HepG2 (cell line): Measurements from ENCODE around the gene RMDN2. TPM values are rescaled to one million over a fixed set of nuclear protein-coding genes. Genes with fewer than 3 reads are reported as not detected.

Experiments
- ASH2L ChIP-seq: fragments of 300-600, 200-600 bp; sonication (generic); IDR thresholded peaks from 2 replicates; pipeline ENCODE4 v1.7.0; 2017; ENCODE audit warnings: low read depth, mild to moderate bottlenecking, moderate library complexity, mixed read lengths, low read length; ENCODE audit not compliant: insufficient read length
- CBX1 ChIP-seq: IDR thresholded peaks from one replicate; pipeline ENCODE4 v1.6.1; 2016; ENCODE audit warnings: antibody characterized with exemption, low read depth
- FOXK1 ChIP-seq: sonication (generic); formaldehyde crosslinking; IDR thresholded peaks from 2 replicates; pipeline ENCODE4 v1.4.0; 2020; ENCODE audit warnings: low read depth, missing genetic modification reagents, borderline replicate concordance
- GABPB1 ChIP-seq: IDR thresholded peaks from 2 replicates; pipeline ENCODE4 v1.6.1; 2016; ENCODE audit warnings: mild to moderate bottlenecking, missing genetic modification reagents, moderate library complexity, missing compliant biosample characterization
- KMT2A ChIP-seq: sonication (generic); formaldehyde crosslinking; IDR thresholded peaks from 2 replicates; pipeline ENCODE4 v1.4.0; 2020; ENCODE audit warnings: missing genetic modification reagents
- MYNN ChIP-seq: sonication (generic); formaldehyde crosslinking; IDR thresholded peaks from 2 replicates; pipeline ENCODE4 v1.4.0; 2020; ENCODE audit warnings: mild to moderate bottlenecking, low read depth, missing genetic modification reagents
- POLR2G ChIP-seq: fragments of 200-400 bp; formaldehyde crosslinking; IDR thresholded peaks from 2 replicates; pipeline ENCODE4 v1.6.1; 2018; ENCODE audit warnings: mild to moderate bottlenecking, low read depth, low read length, moderate library complexity
- RARA ChIP-seq: IDR thresholded peaks from 2 replicates; pipeline ENCODE4 v1.6.1; 2016; ENCODE audit warnings: missing genetic modification reagents, missing compliant biosample characterization
- RCOR2 ChIP-seq: IDR thresholded peaks from 2 replicates; pipeline ENCODE4 v1.6.1; 2016; ENCODE audit warnings: missing biosample characterization, missing genetic modification reagents
- SMAD1 ChIP-seq: sonication (generic); formaldehyde crosslinking; IDR thresholded peaks from 2 replicates; pipeline ENCODE4 v1.4.0; 2020; ENCODE audit warnings: missing genetic modification reagents, low read depth, mild to moderate bottlenecking, borderline replicate concordance
- XBP1 ChIP-seq: sonication (generic); formaldehyde crosslinking; IDR thresholded peaks from 2 replicates; pipeline ENCODE4 v1.5.0; 2020; ENCODE audit warnings: missing genetic modification reagents
- ZIK1 ChIP-seq: sonication (generic); formaldehyde crosslinking; IDR thresholded peaks from 2 replicates; pipeline ENCODE4 v1.5.0; 2020; ENCODE audit warnings: mild to moderate bottlenecking, low read depth, missing genetic modification reagents, borderline replicate concordance
- ZNF33A ChIP-seq: sonication (generic); formaldehyde crosslinking; IDR thresholded peaks from 2 replicates; pipeline ENCODE4 v1.5.1; 2020; ENCODE audit warnings: missing genetic modification reagents, mild to moderate bottlenecking, moderate library complexity, borderline replicate concordance
- ZNF441 ChIP-seq: sonication (generic); formaldehyde crosslinking; IDR thresholded peaks from 2 replicates; pipeline ENCODE4 v1.7.0; 2021; ENCODE audit warnings: missing genetic modification reagents, borderline replicate concordance
- ZNF782 ChIP-seq: sonication (generic); formaldehyde crosslinking; IDR thresholded peaks from 2 replicates; pipeline ENCODE4 v1.4.0; 2020; ENCODE audit warnings: missing genetic modification reagents, mild to moderate bottlenecking, borderline replicate concordance
- ZNF891 ChIP-seq: sonication (generic); formaldehyde crosslinking; IDR thresholded peaks from 2 replicates; pipeline ENCODE4 v1.5.0; 2020; ENCODE audit warnings: mild to moderate bottlenecking, missing genetic modification reagents
- ZSCAN20 ChIP-seq: sonication (generic); formaldehyde crosslinking; IDR thresholded peaks from 2 replicates; pipeline ENCODE4 v1.4.0; 2020; ENCODE audit warnings: missing genetic modification reagents, mild to moderate bottlenecking, borderline replicate concordance
- polyA plus RNA-seq, 8 experiments: library from polyadenylated mRNA; depleted of rRNA in 3 of 8; stranded (reverse) in 7 of 8; unstranded in 1 of 8; fragments of >200 nt; fragmentation: Illumina TruSeq in 4 of 8; extraction: Trizol in 4 of 8; gene quantifications; 2 replicates each; pipeline versions ENCODE4 v1.2.1 to v1.2.3, GENCODE V29; 2011 to 2016; ENCODE audit warnings: low read depth in 4 of 8, missing spikeins in 1 of 8, mixed read lengths in 1 of 8; ENCODE audit not compliant: insufficient read depth in 1 of 8
- total RNA-seq, 5 experiments: library from RNA; depleted of rRNA; stranded (reverse); fragments of >200 nt; fragmentation: Illumina TruSeq; extraction: Trizol; gene quantifications; 2 replicates each; pipeline ENCODE4 v1.2.3, GENCODE V29; 2016; ENCODE audit warnings: low read depth in 1 of 5
- TF ChIP-seq, protein P1 (sequence below): IDR thresholded peaks from 2 replicates; pipeline ENCODE4 v1.6.1; 2018; ENCODE audit warnings: missing genetic modification reagents, mild to moderate bottlenecking, missing compliant biosample characterization
- TF ChIP-seq, protein P2 (sequence below): sonication (generic); formaldehyde crosslinking; IDR thresholded peaks from 2 replicates; pipeline ENCODE4 v1.4.0; 2020; ENCODE audit warnings: missing genetic modification reagents
- TF ChIP-seq, protein P3 (sequence below): sonication (generic); formaldehyde crosslinking; IDR thresholded peaks from 2 replicates; pipeline ENCODE4 v1.9.0; 2021; ENCODE audit warnings: mild to moderate bottlenecking, missing genetic modification reagents
- TF ChIP-seq, protein P4 (sequence below): sonication (generic); formaldehyde crosslinking; conservative IDR thresholded peaks from 2 replicates; pipeline ENCODE4 v1.8.1; 2023; ENCODE audit warnings: missing genetic modification reagents

RMDN2 gene
- total and polyA plus RNA-seq, 2 of the 13 experiments (the other 11 are each of a cell fraction or from before 2014, with no cell fraction given), result 2.3 to 8.9 TPM

DNA sequence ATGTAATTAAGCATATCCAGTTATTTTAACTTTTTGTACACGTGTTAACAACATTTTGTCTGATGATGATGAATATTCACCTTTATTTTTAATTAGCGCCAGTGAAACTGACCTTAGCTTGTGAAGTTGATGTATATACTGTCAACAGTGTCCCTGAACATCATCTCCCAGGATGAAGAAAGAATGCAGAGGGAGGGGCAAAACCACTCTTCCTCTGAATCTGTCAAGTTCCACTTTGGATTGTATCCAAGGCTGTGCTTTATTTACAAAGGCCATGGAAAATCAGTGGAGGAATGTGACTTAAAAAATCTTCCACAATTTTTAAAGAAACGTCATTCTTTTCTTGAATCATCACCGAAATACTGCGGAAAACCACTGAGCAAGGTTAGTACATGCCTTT lies 4.5 kb upstream of the RMDN2 start (continued):
- no peak for TF ChIP-seq SMAD1
- TF ChIP-seq ZSCAN20 (CRISPR knock-in tag), result no peak
- TF ChIP-seq, protein P1, sequence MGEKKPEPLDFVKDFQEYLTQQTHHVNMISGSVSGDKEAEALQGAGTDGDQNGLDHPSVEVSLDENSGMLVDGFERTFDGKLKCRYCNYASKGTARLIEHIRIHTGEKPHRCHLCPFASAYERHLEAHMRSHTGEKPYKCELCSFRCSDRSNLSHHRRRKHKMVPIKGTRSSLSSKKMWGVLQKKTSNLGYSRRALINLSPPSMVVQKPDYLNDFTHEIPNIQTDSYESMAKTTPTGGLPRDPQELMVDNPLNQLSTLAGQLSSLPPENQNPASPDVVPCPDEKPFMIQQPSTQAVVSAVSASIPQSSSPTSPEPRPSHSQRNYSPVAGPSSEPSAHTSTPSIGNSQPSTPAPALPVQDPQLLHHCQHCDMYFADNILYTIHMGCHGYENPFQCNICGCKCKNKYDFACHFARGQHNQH (CRISPR knock-in tag), result 0 out of 2 replicates have a peak, but pooled peaks have one; percentile 43
- TF ChIP-seq FOXK1 (CRISPR knock-in tag), result peak; percentile 76; the same call in 1 of the 2 replicates
- TF ChIP-seq GABPB1 (CRISPR knock-in tag), result no peak
- TF ChIP-seq, protein P2, sequence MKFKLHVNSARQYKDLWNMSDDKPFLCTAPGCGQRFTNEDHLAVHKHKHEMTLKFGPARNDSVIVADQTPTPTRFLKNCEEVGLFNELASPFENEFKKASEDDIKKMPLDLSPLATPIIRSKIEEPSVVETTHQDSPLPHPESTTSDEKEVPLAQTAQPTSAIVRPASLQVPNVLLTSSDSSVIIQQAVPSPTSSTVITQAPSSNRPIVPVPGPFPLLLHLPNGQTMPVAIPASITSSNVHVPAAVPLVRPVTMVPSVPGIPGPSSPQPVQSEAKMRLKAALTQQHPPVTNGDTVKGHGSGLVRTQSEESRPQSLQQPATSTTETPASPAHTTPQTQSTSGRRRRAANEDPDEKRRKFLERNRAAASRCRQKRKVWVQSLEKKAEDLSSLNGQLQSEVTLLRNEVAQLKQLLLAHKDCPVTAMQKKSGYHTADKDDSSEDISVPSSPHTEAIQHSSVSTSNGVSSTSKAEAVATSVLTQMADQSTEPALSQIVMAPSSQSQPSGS, result peak; percentile 50; the same call in 1 of the 2 replicates
- 0 out of 2 replicates have a peak, but pooled peaks have one; percentile 18 for TF ChIP-seq RARA (CRISPR knock-in tag)
- TF ChIP-seq ZNF441 (CRISPR knock-in tag), result no peak
- no peak for TF ChIP-seq MYNN (CRISPR knock-in tag)
- TF ChIP-seq POLR2G, result no peak
- TF ChIP-seq, protein P3, sequence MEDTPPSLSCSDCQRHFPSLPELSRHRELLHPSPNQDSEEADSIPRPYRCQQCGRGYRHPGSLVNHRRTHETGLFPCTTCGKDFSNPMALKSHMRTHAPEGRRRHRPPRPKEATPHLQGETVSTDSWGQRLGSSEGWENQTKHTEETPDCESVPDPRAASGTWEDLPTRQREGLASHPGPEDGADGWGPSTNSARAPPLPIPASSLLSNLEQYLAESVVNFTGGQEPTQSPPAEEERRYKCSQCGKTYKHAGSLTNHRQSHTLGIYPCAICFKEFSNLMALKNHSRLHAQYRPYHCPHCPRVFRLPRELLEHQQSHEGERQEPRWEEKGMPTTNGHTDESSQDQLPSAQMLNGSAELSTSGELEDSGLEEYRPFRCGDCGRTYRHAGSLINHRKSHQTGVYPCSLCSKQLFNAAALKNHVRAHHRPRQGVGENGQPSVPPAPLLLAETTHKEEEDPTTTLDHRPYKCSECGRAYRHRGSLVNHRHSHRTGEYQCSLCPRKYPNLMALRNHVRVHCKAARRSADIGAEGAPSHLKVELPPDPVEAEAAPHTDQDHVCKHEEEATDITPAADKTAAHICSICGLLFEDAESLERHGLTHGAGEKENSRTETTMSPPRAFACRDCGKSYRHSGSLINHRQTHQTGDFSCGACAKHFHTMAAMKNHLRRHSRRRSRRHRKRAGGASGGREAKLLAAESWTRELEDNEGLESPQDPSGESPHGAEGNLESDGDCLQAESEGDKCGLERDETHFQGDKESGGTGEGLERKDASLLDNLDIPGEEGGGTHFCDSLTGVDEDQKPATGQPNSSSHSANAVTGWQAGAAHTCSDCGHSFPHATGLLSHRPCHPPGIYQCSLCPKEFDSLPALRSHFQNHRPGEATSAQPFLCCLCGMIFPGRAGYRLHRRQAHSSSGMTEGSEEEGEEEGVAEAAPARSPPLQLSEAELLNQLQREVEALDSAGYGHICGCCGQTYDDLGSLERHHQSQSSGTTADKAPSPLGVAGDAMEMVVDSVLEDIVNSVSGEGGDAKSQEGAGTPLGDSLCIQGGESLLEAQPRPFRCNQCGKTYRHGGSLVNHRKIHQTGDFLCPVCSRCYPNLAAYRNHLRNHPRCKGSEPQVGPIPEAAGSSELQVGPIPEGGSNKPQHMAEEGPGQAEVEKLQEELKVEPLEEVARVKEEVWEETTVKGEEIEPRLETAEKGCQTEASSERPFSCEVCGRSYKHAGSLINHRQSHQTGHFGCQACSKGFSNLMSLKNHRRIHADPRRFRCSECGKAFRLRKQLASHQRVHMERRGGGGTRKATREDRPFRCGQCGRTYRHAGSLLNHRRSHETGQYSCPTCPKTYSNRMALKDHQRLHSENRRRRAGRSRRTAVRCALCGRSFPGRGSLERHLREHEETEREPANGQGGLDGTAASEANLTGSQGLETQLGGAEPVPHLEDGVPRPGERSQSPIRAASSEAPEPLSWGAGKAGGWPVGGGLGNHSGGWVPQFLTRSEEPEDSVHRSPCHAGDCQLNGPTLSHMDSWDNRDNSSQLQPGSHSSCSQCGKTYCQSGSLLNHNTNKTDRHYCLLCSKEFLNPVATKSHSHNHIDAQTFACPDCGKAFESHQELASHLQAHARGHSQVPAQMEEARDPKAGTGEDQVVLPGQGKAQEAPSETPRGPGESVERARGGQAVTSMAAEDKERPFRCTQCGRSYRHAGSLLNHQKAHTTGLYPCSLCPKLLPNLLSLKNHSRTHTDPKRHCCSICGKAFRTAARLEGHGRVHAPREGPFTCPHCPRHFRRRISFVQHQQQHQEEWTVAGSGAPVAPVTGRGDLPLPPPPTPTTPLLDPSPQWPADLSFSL, result no peak
- no peak for TF ChIP-seq ZNF33A (CRISPR knock-in tag)
- TF ChIP-seq XBP1 (CRISPR knock-in tag), result no peak
- no peak for TF ChIP-seq ZNF891 (CRISPR knock-in tag)
- TF ChIP-seq, protein P4, sequence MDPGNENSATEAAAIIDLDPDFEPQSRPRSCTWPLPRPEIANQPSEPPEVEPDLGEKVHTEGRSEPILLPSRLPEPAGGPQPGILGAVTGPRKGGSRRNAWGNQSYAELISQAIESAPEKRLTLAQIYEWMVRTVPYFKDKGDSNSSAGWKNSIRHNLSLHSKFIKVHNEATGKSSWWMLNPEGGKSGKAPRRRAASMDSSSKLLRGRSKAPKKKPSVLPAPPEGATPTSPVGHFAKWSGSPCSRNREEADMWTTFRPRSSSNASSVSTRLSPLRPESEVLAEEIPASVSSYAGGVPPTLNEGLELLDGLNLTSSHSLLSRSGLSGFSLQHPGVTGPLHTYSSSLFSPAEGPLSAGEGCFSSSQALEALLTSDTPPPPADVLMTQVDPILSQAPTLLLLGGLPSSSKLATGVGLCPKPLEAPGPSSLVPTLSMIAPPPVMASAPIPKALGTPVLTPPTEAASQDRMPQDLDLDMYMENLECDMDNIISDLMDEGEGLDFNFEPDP (CRISPR knock-in tag), result no peak
- TF ChIP-seq ASH2L, result no peak
- TF ChIP-seq RCOR2, result peak; percentile 92
- no peak for TF ChIP-seq ZIK1
- no peak for TF ChIP-seq ZNF782
- TF ChIP-seq KMT2A (CRISPR knock-in tag), result no peak
- no peak for TF ChIP-seq CBX1
